Measurements from ENCODE around the gene MERTK. TPM values are rescaled to one million over a fixed set of nuclear protein-coding genes. Genes with fewer than 3 reads are reported as not detected.

Gene MERTK
- total and polyA plus RNA-seq, 7 donors = 0.73 to 4.2 (median 1.6) TPM

DNA sequence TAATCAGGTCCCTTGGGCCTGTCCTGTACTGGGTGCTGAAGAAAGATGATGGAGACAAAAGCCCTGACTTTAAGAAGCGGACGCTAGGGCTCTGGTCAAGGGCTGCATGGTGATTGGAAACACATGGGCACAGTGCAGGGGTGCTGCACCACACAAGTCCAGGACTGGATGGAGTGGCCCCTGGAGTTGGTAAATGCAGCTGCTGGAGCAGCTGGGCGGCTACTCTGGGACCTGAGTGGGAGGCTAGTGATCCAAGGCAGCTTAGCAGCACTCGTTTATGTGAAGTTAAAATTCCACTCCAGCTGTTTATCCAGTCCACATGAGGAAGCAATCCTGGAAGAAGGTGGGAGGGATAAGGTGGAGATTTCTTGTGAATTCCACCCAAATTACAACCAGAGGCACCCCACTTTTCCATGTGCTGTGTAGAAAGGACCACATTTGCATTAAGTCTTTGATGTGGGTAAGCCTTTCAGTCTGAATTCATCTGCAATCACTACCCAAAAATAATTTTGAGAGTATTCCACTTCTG lies 24.9 kb downstream of the MERTK start:
- 29 to 45% (median 38%) methylated on average over 4 of the region's 4 CpGs for WGBS, 3 donors
- ATAC-seq (no peak), DNase-seq (no peak)
- Histone ChIP-seq H3K27ac (no peak overlapping the region), H3K36me3 (ENCODE audit: insufficient read depth in 1 of 2, low read depth in 1 of 2) (no peaks in the 10 kb centered on the region), H3K4me1 (no peaks in the 10 kb centered on the region), H3K4me3 (no peak overlapping the region), H3K27me3 (ENCODE audit: insufficient read depth in 3 of 3, low read length in 2 of 3) (no peaks in the 10 kb centered on the region), H3K9me3 (no peaks in the 10 kb centered on the region)
- no peak for TF ChIP-seq CTCF (IDR thresholded peaks at IDR 0.05)
- intact Hi-C loops (cut with DNase I) = no loop called here

- H3K4me1 ChIP-seq = no peaks in the 10 kb centered on the region
- no peak for TF ChIP-seq CTCF (IDR thresholded peaks at IDR 0.05)
- no peaks in the 10 kb centered on the region for H3K9me3 ChIP-seq
- WGBS, 3 donors = 86 to 93% (median 89%) methylated on average over 3 of the region's 3 CpGs
- DNase-seq = no peak
- no peak overlapping the region for H3K4me3 ChIP-seq
- no peaks in the 10 kb centered on the region for H3K27me3 ChIP-seq (ENCODE audit: insufficient read depth in 3 of 3, low read length in 2 of 3)
- H3K27ac ChIP-seq = no peak overlapping the region
- ATAC-seq = no peak
- H3K36me3 ChIP-seq (ENCODE audit: insufficient read depth in 1 of 2, low read depth in 1 of 2) = no peaks in the 10 kb centered on the region
- intact Hi-C loops (cut with DNase I) = no loop called here
These were observed 26.3 kb downstream of the MERTK start for GRCh38 chr2:111924617-111925107.

DNA sequence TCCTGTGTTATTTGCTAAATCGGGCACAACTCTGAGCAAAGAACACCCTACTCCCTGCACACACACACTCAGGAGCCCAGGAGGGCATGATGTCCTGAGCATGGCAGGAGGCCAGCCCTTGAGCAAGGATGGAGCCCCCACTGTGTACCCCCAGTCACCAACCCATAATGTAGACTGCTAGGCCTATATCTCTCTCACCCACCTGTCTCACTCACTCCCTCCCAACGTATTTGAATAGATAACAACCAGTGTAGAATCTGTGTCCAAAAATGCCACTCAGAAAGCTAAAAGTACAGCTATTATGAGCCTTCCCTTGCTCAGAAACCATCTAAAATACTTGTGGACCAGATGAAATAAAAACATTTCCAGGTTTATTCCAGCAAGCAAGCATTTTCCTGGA lies 29.3 kb downstream of the MERTK start:
- DNase-seq (no peak), ATAC-seq (no peak)
- H3K27me3 ChIP-seq (ENCODE audit: insufficient read depth in 3 of 3, low read length in 2 of 3) = no peaks in the 10 kb centered on the region
- no peaks in the 10 kb centered on the region for H3K9me3 ChIP-seq
- H3K4me1 ChIP-seq = no peaks in the 10 kb centered on the region
- WGBS, 3 donors = 70 to 84% (median 76%) methylated on average over 2 of the region's 2 CpGs
- intact Hi-C loops (cut with DNase I) = no loop called here
- H3K36me3 ChIP-seq (ENCODE audit: insufficient read depth in 1 of 2, low read depth in 1 of 2) = no peaks in the 10 kb centered on the region
- no peak overlapping the region for H3K4me3 ChIP-seq
- no peak overlapping the region for H3K27ac ChIP-seq
- no peak for TF ChIP-seq CTCF (IDR thresholded peaks at IDR 0.05)

GRCh38 chr2:111930409-111930808 lies 32.0 kb downstream of the MERTK start:
- Histone ChIP-seq H3K9me3 (no peaks in the 10 kb centered on the region), H3K27me3 (ENCODE audit: insufficient read depth in 3 of 3, low read length in 2 of 3) (no peaks in the 10 kb centered on the region), H3K4me3 (no peak overlapping the region), H3K4me1 (no peaks in the 10 kb centered on the region), H3K27ac (no peak overlapping the region), H3K36me3 (ENCODE audit: insufficient read depth in 1 of 2, low read depth in 1 of 2) (no peaks in the 10 kb centered on the region)
- TF ChIP-seq CTCF (IDR thresholded peaks at IDR 0.05) = no peak
- DNase-seq (no peak), ATAC-seq (no peak)
- WGBS, 3 donors = 87 to 94% (median 90%) methylated on average over 6 of the region's 6 CpGs
- intact Hi-C loops (cut with DNase I) = no loop called here

DNA sequence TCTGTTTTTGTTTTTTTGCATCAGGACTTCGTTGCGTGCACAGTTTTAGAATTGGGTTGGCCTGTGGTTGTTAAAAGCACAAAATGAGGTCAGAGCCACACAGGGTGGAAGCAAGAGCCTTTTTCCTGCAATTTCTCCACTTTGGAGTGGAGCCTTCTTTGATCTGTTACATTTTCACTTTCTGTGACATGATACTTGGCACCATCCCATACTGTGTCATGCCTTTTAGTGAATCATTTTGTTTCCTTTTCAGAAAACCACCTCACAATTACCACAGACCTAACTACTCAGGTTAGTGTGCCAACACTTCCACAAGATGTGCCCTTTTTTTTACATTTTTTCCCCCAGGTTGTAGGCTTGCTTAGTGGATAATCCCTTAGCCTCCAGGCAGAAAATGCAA lies 32.5 kb downstream of the MERTK start:
- no peak for DNase-seq
- Histone ChIP-seq H3K36me3 (ENCODE audit: insufficient read depth in 1 of 2, low read depth in 1 of 2) (no peaks in the 10 kb centered on the region), H3K27me3 (ENCODE audit: insufficient read depth in 3 of 3, low read length in 2 of 3) (no peaks in the 10 kb centered on the region), H3K4me1 (no peaks in the 10 kb centered on the region), H3K9me3 (no peaks in the 10 kb centered on the region), H3K27ac (no peak overlapping the region), H3K4me3 (no peak overlapping the region)
- WGBS, 3 donors = 38 to 69% (median 64%) methylated on average over 2 of the region's 2 CpGs
- ATAC-seq = no peak
- intact Hi-C loops (cut with DNase I) = no loop called here
- no peak for TF ChIP-seq CTCF (IDR thresholded peaks at IDR 0.05)

Data from psoas muscle (tissue), 8 donors.